Stimulated activated CD4-positive, alpha-beta T cell treated with anti-CD3 and anti-CD28 coated beads, Interleukin-1b, Interleukin-23, amount 100 ng/mL, for 1 hour (primary cell): Measurements from ENCODE around the gene TPI1.
A peak's percentile ranks its signal among the peaks of the same experiment; 100 is the strongest.
"Not testable (repeated sequence)": the region's sequence is repeated elsewhere in the genome, so short reads cannot be mapped to it uniquely, and the experiment has no call there.

Experiments used
- DNase-seq, 2 donors: peaks; one replicate each; pipeline ENCODE4 v3.0.0-alpha.2; 2020; ENCODE audit warnings: low read depth in 2 of 2

The TPI1 gene

GRCh38 chr12:6847676-6848075 lies 19.7 kb upstream of the TPI1 start:
- no peak for DNase-seq

DNA sequence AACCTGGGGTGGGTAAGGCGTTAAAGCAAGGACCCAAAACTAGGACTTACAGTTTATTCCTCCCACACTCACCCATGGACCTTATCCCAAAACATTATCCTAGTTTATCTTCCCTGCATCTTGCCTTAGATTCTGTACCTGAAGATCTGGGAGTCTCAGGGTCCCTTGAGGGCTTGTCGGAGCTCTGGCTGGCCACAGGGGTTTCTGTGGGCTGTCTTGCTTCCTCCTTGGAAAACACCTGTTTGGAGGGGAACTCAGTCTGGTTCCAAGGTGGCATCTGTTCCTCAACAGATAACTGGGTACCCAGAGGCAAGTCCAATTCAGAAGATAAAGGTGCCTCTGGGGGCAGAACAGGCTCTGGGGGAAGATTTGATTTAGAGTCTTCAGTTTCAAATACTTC lies 17.9 kb upstream of the TPI1 start:
- no peak for DNase-seq

DNA sequence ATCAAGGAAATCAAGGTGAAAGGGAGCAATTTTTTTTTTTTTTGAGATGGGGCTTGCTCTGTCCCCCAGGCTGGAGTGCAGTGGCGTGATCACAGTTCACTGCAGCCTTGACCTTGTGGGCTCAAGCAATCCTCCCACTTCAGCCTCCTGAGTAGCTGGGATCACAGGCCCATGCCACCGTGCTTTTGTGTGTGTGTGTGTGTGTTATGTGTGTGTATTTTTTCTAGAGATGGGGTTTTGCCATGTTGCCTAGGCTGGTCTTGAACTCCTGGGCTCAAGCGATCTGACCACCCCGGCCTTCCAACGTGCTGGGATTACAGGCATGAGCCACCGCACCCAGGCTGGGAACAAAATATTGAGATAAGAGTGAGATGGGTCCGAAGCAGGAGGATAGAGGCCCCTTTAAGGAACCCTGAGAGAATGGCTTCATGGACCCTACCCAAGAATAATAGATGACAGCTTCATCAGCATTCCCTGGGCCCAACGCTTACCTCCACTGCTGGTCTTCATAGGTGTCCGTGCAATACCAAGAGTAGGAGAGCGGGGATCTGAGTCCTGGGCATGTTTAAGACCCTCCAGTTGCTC lies 17.3 kb upstream of the TPI1 start:
- no peak for DNase-seq

GRCh38 chr12:6850796-6851152 lies 16.6 kb upstream of the TPI1 start:
- no peak for DNase-seq

DNA sequence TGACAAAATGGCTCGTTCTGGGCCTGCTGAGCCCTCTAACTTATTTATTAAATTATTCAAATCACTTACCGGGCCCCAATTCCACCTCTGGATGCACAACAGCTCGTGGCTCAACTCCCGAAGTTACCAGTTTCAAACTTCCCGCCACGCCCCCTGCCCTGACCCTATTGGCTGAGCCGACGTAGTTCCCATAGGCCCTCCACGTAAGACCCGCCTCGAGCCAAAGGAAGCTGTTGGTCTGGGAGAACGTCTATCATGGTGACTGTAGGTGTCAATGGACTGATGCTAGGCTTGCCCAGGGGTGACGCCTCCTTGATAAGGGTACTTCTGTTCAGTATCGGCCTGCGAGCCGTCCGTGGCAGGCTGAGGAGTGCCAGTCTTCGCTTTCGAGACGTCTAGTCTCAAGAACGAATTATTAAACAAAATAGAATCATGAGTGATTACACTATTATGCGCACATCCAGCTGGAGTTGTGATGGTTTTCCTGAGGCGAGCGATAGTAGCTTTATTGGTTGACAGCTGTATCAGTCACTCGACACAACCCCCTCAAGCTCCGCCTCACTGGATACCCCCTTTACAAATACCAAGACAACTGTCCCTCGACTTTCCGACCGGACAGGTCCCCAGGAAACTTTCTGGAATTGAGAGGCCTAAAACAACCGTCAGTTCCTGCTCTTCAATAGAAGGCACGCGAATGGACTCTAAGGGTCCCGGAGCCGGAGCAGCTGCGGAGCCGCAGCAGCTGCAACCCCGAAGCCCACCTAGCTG lies 16.0 kb upstream of the TPI1 start, which contains the start of gene CDCA3:
Gene CDCA3, minus strand, starts transcription at position 134 of the 768 bp plus-strand sequence. CDS start 334 bp downstream, outside the sequence.
- DNase-seq, result peak; percentile 82 to 83

GRCh38 chr12:6851921-6852650 lies 15.2 kb upstream of the TPI1 start, which contains the start of gene USP5:
Gene USP5, plus strand, starts transcription at chr12:6852150. Its CDS starts 30 bp downstream, at chr12:6852180.
- peak; percentile 88 to 94 for DNase-seq

DNA sequence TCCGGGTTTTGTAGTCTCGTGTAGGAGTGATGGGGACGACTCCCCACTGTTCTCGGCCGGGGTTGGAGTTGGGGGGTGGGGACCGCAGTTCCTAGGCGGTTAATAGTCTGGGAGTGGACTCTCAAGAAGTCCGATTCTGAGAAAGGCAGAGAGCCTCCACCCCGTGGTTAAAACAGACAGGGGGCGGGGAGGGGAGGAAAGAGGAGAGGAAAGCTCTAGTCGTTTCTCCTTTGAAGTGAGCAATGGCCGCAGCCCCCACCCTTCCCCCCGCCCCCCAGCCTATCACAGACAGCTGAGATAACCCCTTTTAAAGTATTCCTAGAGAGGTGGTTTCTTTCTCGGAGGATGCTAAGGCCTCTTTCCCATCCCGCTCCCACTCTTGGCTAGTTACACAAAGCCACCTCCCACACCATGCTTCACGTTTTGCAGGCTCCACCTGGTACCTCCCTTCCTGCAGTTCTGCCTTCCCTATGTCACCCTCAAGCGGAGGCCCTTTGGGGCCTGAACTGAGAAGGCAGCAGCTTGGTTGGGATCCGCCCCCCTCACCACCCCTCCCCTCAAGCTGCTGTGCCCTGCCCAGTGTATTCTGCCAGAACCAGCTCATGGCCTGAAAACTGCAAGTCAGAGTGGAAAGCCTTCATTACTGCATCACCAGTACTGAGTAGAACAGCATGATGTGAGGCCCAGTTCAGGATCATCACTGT lies 14.5 kb upstream of the TPI1 start:
- DNase-seq, result peak in 1 of 2 donors; percentile 42

DNA sequence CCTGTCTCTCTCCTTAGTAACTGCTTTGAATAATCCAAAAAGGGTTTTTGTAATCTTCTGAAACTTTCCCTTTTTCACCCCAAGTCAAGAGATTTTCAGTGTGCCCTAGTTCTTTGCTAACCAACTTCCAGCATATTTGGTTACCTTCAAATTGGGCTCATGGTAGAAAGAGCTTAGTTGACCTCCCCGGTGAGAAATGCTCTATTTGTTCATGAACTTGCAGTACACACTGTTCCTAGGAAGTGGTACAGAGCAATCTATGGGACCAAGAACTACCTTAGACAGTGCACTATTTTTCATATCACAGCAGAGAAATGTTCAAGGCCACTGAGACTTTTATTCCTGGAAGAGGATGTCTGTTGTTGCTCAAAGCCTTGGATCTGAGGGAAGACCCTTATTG lies 13.7 kb upstream of the TPI1 start:
- DNase-seq, result no peak

DNA sequence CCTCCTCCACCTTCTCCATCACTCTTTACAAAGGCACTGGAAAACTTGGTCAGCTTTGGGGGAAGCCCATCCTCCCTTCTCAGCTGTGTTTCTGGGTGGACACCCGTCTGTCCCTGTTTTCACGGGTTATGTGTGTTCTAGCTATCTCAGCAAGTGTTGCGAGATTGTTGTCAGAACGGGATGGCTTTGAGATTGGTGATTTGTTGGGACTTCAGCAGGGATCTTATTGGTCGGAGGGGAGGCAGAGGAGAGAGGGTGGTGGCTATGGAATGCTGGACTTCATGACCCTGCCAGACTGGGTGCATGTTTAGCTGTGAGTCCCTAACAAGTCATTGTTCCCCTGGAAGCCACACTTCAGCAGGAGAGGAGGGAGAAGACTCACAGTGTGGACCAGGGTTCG lies 13.3 kb upstream of the TPI1 start:
- no peak for DNase-seq

DNA sequence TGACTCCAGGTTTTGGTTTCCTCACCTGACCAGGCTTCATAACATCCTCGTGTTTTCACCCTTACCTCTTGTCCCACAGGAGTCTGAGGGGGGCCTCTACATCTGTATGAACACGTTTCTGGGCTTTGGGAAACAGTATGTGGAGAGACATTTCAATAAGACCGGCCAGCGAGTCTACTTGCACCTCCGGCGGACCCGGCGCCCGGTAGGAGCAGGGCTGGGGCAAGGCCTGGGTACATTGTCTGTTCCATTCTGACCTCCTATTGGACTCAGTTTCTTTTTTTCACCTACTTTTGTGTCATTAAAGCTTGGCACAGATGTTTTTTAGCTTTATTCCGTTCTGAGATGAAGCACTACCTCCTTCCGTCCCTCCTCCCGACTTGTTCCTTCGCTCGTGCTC lies 12.0 kb upstream of the TPI1 start:
- no peak for DNase-seq

- DNase-seq, result no peak
Observed at GRCh38 chr12:6858799-6859198, 8.5 kb upstream of the TPI1 start.

GRCh38 chr12:6860116-6860515 lies 7.2 kb upstream of the TPI1 start:
- DNase-seq, result no peak

DNA sequence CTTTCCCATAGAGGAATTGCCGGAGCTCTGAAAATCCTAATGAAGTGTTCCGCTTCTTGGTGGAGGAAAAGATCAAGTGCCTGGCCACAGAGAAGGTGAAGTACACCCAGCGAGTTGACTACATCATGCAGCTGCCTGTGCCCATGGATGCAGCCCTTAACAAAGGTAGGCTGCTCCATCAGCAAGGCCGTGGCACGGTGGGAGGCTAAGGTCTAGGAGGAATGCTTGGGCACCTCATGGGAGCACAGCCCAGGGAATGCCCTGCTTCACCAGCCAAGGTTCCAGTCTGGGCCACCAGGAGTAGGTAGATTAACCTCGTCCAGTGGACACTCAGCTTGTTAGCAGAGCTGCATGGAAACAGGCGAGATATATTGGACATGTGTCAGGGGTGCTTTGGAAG lies 6.4 kb upstream of the TPI1 start:
- no peak for DNase-seq

DNA sequence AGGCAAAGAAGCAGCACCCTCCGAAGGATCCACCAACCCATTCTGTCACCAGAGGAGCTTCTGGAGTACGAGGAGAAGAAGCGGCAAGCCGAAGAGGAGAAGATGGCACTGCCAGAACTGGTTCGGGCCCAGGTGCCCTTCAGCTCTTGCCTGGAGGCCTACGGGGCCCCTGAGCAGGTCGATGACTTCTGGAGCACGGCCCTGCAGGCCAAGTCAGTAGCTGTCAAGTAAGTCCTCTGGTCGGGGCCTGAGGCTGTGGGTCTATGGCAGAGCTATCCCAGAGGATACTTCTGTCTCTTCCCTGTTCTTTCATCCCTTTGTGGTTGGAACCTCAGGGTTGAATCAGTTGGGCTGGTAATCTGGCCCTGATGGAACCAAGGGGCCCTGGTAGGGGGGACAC lies 5.9 kb upstream of the TPI1 start:
- no peak for DNase-seq

GRCh38 chr12:6863033-6863432 lies 4.3 kb upstream of the TPI1 start:
- no peak for DNase-seq

GRCh38 chr12:6863586-6864321 lies 3.6 kb upstream of the TPI1 start:
- DNase-seq, result no peak

GRCh38 chr12:6865307-6865706 lies 2.0 kb upstream of the TPI1 start:
- not testable (repeated sequence) for DNase-seq

DNA sequence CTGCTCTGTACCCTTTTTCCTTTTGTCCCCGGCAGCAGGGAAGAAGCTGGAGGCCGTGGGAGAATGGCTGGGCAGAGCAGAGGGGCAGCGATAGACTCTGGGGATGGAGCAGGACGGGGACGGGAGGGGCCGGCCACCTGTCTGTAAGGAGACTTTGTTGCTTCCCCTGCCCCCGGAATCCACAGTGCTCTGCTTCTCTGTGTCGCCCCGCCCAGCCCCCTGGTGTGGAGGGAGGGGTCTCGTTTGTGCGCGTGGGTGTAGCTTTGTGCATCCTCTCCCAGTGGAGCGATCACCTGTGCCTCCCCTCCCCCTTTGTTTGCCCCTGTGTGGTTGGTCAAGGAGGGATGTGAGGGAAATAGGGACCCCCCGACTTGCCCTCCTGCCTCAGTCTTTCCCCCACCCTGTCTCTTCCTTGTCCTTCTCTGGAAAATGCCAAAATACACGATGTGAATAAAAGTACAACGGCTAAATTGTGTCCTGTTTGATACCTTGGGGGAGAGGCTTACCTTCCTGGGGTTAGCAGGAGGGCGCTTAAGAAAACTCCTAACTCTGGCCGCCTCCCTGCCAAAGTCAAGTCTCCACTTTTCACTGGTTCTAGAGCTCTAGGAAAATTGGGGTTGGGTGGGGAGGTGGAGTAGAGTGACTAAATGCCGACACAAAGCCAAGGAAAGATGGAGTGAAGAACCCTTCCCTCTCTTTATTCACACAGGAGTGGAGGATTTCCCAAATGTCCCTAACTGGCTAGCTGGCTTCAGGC lies 990 bp upstream of the TPI1 start:
- DNase-seq, result no peak

GRCh38 chr12:6866920-6867412 lies 365 bp upstream of the TPI1 start:
- DNase-seq, result no peak

DNA sequence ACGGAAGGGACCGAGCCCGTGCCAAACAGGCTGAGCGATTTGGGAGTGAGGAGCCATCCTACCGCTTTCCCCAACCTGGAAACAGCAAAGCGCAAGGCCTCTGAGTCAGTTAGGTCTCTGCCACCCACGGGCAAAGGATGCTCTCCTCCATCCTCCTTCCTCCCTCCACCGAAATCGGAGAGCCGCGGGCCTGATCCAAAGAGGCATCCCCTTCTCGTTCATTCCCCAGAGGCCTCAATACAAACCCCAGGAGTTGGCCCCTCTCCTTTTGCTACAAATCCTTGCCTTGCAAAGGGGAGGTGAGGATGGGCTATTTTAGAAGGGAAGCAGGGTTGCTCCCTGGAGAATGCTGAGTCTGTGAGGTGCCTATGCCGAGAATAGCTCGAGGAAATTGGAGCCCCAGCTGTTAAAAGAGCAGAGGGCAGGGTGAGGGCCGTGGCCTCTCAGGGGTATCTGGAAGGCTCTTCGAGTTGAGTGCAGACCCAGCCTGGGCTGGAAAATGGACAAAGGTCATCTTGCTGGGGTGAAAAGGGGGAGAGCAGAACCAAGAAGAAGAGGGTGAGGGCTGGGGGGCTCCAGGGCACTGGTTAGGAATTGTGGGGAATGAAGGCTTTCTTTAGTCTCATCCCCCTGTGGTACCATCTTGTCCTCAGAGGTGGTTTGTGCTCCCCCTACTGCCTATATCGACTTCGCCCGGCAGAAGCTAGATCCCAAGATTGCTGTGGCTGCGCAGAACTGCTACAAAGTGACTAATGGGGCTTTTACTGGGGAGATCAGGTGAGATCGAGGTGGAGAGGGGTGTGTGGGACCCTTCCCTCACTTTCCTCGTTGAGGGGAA lies 1.1 kb downstream of the TPI1 start:
- no peak for DNase-seq
